ENCODE measurements around the gene TBX3. TPM values are rescaled to one million over a fixed set of nuclear protein-coding genes. Genes with fewer than 3 reads are reported as not detected.

Gene TBX3
- total RNA-seq, 1 experiment from 2014 or later: not detected

GRCh38 chr12:114687802-114688201 lies 3.8 kb upstream of the TBX3 start:
- no peaks in the 10 kb centered on the region for H3K27me3 ChIP-seq (ENCODE audit: low read length)
- no peak for DNase-seq
- no peaks in the 10 kb centered on the region for H3K79me2 ChIP-seq (ENCODE audit: low read length)
- H2AFZ ChIP-seq (ENCODE audit: low read length): no peak overlapping the region
- H3K9me3 ChIP-seq (ENCODE audit: low read length): no peaks in the 10 kb centered on the region
- H3K4me3 ChIP-seq (ENCODE audit: low read length): no peak overlapping the region
- H3K27ac ChIP-seq (ENCODE audit: low read length): no peak overlapping the region
- no peaks in the 10 kb centered on the region for H3K36me3 ChIP-seq (ENCODE audit: insufficient read depth, low read length)
- no peak overlapping the region for H3K9ac ChIP-seq (ENCODE audit: low read length)
- no peak overlapping the region for H3K4me2 ChIP-seq (ENCODE audit: low read depth, low read length, poor library complexity, severe bottlenecking)
- no peaks in the 10 kb centered on the region for H4K20me1 ChIP-seq (ENCODE audit: insufficient read depth, low read depth, low read length)
- no peaks in the 10 kb centered on the region for H3K9me2 ChIP-seq (replicated peaks; ENCODE audit: insufficient read depth, low read length)
- no peaks in the 10 kb centered on the region for H3K4me1 ChIP-seq (ENCODE audit: low read length)

DNA sequence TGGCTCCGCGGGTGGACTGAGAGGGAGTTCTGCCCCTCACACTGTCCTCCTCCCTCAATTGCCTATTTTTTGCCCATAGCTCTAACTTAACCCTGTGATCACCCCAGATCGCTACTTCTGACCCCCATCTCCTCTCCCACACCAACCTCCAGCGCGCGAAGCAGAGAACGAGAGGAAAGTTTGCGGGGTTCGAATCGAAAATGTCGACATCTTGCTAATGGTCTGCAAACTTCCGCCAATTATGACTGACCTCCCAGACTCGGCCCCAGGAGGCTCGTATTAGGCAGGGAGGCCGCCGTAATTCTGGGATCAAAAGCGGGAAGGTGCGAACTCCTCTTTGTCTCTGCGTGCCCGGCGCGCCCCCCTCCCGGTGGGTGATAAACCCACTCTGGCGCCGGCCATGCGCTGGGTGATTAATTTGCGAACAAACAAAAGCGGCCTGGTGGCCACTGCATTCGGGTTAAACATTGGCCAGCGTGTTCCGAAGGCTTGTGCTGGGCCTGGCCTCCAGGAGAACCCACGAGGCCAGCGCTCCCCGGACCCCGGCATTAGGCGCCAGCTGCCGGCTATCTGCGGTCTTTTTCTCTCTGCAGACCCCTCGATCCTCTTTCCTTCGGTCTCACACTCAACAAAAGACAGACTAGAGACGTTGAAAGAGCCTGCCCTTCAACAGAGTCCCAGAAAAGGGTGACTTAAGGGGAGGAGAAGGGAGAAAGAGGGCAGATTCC lies 3.0 kb upstream of the TBX3 start:
- no peaks in the 10 kb centered on the region for H3K9me2 ChIP-seq (replicated peaks; ENCODE audit: insufficient read depth, low read length)
- no peak overlapping the region for H3K9ac ChIP-seq (ENCODE audit: low read length)
- H3K4me2 ChIP-seq (ENCODE audit: low read depth, low read length, poor library complexity, severe bottlenecking): no peak overlapping the region
- H4K20me1 ChIP-seq (ENCODE audit: insufficient read depth, low read depth, low read length): no peaks in the 10 kb centered on the region
- H3K4me1 ChIP-seq (ENCODE audit: low read length): no peaks in the 10 kb centered on the region
- H3K27ac ChIP-seq (ENCODE audit: low read length): no peak overlapping the region
- H3K9me3 ChIP-seq (ENCODE audit: low read length): no peaks in the 10 kb centered on the region
- DNase-seq: no peak
- H3K27me3 ChIP-seq (ENCODE audit: low read length): no peaks in the 10 kb centered on the region
- H3K4me3 ChIP-seq (ENCODE audit: low read length): no peak overlapping the region
- H3K36me3 ChIP-seq (ENCODE audit: insufficient read depth, low read length): no peaks in the 10 kb centered on the region
- no peak overlapping the region for H2AFZ ChIP-seq (ENCODE audit: low read length)
- H3K79me2 ChIP-seq (ENCODE audit: low read length): no peaks in the 10 kb centered on the region

- H3K4me2 ChIP-seq (ENCODE audit: low read depth, low read length, poor library complexity, severe bottlenecking): no peak overlapping the region
- H3K79me2 ChIP-seq (ENCODE audit: low read length): no peaks in the 10 kb centered on the region
- no peaks in the 10 kb centered on the region for H4K20me1 ChIP-seq (ENCODE audit: insufficient read depth, low read depth, low read length)
- no peak overlapping the region for H2AFZ ChIP-seq (ENCODE audit: low read length)
- no peak for DNase-seq
- no peaks in the 10 kb centered on the region for H3K27me3 ChIP-seq (ENCODE audit: low read length)
- no peak overlapping the region for H3K4me3 ChIP-seq (ENCODE audit: low read length)
- H3K9me2 ChIP-seq (replicated peaks; ENCODE audit: insufficient read depth, low read length): no peaks in the 10 kb centered on the region
- H3K4me1 ChIP-seq (ENCODE audit: low read length): no peaks in the 10 kb centered on the region
- H3K36me3 ChIP-seq (ENCODE audit: insufficient read depth, low read length): no peaks in the 10 kb centered on the region
- no peak overlapping the region for H3K27ac ChIP-seq (ENCODE audit: low read length)
- no peaks in the 10 kb centered on the region for H3K9me3 ChIP-seq (ENCODE audit: low read length)
- no peak overlapping the region for H3K9ac ChIP-seq (ENCODE audit: low read length)
Measured at GRCh38 chr12:114686426-114686772, 2.4 kb upstream of the TBX3 start.

DNA sequence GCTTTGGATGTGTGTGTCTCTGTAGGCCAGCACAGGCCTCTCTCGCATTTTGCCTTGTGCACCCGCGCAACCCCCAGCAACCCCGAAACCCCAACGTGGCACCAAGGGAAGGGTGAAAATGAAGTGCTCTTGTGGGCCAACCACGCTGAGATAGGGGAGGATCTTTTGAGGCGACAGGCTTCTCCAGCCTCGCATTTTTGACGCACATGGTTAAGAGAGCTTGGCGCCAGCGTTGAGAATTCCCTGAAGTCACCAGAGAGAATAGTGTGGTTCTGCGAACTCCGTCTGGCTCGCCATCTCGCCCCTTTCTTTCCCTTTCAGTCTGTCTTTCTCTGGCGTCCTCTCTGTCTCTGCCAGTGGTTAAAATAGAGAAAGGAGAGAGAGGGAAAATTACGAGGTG lies 1.9 kb upstream of the TBX3 start:
- no peak overlapping the region for H2AFZ ChIP-seq (ENCODE audit: low read length)
- H3K9ac ChIP-seq (ENCODE audit: low read length): no peak overlapping the region
- H3K9me3 ChIP-seq (ENCODE audit: low read length): no peaks in the 10 kb centered on the region
- H4K20me1 ChIP-seq (ENCODE audit: insufficient read depth, low read depth, low read length): no peaks in the 10 kb centered on the region
- no peaks in the 10 kb centered on the region for H3K27me3 ChIP-seq (ENCODE audit: low read length)
- no peak for DNase-seq
- no peak overlapping the region for H3K4me2 ChIP-seq (ENCODE audit: low read depth, low read length, poor library complexity, severe bottlenecking)
- H3K4me1 ChIP-seq (ENCODE audit: low read length): no peaks in the 10 kb centered on the region
- no peak overlapping the region for H3K27ac ChIP-seq (ENCODE audit: low read length)
- H3K36me3 ChIP-seq (ENCODE audit: insufficient read depth, low read length): no peaks in the 10 kb centered on the region
- no peak overlapping the region for H3K4me3 ChIP-seq (ENCODE audit: low read length)
- no peaks in the 10 kb centered on the region for H3K79me2 ChIP-seq (ENCODE audit: low read length)
- no peaks in the 10 kb centered on the region for H3K9me2 ChIP-seq (replicated peaks; ENCODE audit: insufficient read depth, low read length)

GRCh38 chr12:114685320-114685781 lies 1.4 kb upstream of the TBX3 start:
- no peaks in the 10 kb centered on the region for H4K20me1 ChIP-seq (ENCODE audit: insufficient read depth, low read depth, low read length)
- no peak overlapping the region for H2AFZ ChIP-seq (ENCODE audit: low read length)
- H3K36me3 ChIP-seq (ENCODE audit: insufficient read depth, low read length): no peaks in the 10 kb centered on the region
- H3K79me2 ChIP-seq (ENCODE audit: low read length): no peaks in the 10 kb centered on the region
- H3K4me1 ChIP-seq (ENCODE audit: low read length): no peaks in the 10 kb centered on the region
- H3K27ac ChIP-seq (ENCODE audit: low read length): no peak overlapping the region
- H3K27me3 ChIP-seq (ENCODE audit: low read length): no peaks in the 10 kb centered on the region
- H3K9me2 ChIP-seq (replicated peaks; ENCODE audit: insufficient read depth, low read length): no peaks in the 10 kb centered on the region
- H3K4me2 ChIP-seq (ENCODE audit: low read depth, low read length, poor library complexity, severe bottlenecking): no peak overlapping the region
- DNase-seq: no peak
- H3K4me3 ChIP-seq (ENCODE audit: low read length): no peak overlapping the region
- no peak overlapping the region for H3K9ac ChIP-seq (ENCODE audit: low read length)
- no peaks in the 10 kb centered on the region for H3K9me3 ChIP-seq (ENCODE audit: low read length)

DNA sequence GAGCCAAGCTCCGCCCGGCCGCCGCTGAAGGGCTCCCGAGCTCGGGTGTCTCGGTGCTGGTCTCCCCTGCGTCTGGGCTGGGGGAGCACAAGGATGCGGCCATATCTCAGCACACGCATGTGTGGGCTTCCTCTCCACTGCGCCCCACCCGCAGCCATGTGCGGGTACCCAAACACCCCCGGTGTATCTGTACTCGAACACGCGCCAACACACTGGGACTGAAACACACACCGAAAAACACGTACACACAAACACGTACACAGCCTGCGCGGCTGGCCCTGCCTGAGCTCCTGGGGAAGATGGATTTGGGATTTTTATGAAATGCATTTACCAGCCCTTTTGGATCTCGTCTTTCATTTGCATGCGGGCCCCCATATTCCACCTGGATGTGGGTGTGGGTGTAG lies 897 bp upstream of the TBX3 start:
- Histone ChIP-seq H3K36me3 (ENCODE audit: insufficient read depth, low read length) (no peaks in the 10 kb centered on the region), H3K4me3 (ENCODE audit: low read length) (no peak overlapping the region), H3K27me3 (ENCODE audit: low read length) (no peaks in the 10 kb centered on the region), H3K4me2 (ENCODE audit: low read depth, low read length, poor library complexity, severe bottlenecking) (no peak overlapping the region), H3K79me2 (ENCODE audit: low read length) (no peaks in the 10 kb centered on the region), H3K9ac (ENCODE audit: low read length) (no peak overlapping the region), H2AFZ (ENCODE audit: low read length) (no peak overlapping the region), H3K9me3 (ENCODE audit: low read length) (no peaks in the 10 kb centered on the region), H3K9me2 (replicated peaks; ENCODE audit: insufficient read depth, low read length) (no peaks in the 10 kb centered on the region), H3K27ac (ENCODE audit: low read length) (no peak overlapping the region), H3K4me1 (ENCODE audit: low read length) (no peaks in the 10 kb centered on the region), H4K20me1 (ENCODE audit: insufficient read depth, low read depth, low read length) (no peaks in the 10 kb centered on the region)
- DNase-seq: no peak

DNA sequence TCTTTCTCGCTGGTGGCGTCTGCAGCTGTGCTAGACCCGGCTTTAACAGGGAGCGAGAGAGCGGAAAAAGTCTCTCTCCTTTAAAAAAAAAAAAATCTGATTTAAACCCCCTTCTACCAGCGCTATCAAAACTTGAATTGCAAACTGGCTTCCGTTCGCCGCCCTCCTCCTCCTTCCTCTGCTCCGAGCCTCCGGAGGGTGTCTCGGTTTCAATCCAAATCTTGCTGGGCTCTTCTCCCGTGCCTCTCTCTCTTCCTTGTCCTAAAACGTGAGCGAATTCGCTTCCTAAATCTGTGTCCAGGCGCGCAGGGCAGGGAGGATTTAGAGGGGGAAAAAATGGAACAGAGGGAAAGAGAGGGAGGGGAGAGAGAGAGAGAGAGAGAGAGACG lies 272 bp downstream of the TBX3 start:
- H3K36me3 ChIP-seq (ENCODE audit: insufficient read depth, low read length): no peaks in the 10 kb centered on the region
- H3K79me2 ChIP-seq (ENCODE audit: low read length): no peaks in the 10 kb centered on the region
- no peak for DNase-seq
- no peak overlapping the region for H3K4me2 ChIP-seq (ENCODE audit: low read depth, low read length, poor library complexity, severe bottlenecking)
- no peaks in the 10 kb centered on the region for H4K20me1 ChIP-seq (ENCODE audit: insufficient read depth, low read depth, low read length)
- H3K9me3 ChIP-seq (ENCODE audit: low read length): no peaks in the 10 kb centered on the region
- no peaks in the 10 kb centered on the region for H3K9me2 ChIP-seq (replicated peaks; ENCODE audit: insufficient read depth, low read length)
- no peaks in the 10 kb centered on the region for H3K27me3 ChIP-seq (ENCODE audit: low read length)
- H3K27ac ChIP-seq (ENCODE audit: low read length): no peak overlapping the region
- no peak overlapping the region for H3K9ac ChIP-seq (ENCODE audit: low read length)
- no peaks in the 10 kb centered on the region for H3K4me1 ChIP-seq (ENCODE audit: low read length)
- no peak overlapping the region for H3K4me3 ChIP-seq (ENCODE audit: low read length)
- no peak overlapping the region for H2AFZ ChIP-seq (ENCODE audit: low read length)

DNA sequence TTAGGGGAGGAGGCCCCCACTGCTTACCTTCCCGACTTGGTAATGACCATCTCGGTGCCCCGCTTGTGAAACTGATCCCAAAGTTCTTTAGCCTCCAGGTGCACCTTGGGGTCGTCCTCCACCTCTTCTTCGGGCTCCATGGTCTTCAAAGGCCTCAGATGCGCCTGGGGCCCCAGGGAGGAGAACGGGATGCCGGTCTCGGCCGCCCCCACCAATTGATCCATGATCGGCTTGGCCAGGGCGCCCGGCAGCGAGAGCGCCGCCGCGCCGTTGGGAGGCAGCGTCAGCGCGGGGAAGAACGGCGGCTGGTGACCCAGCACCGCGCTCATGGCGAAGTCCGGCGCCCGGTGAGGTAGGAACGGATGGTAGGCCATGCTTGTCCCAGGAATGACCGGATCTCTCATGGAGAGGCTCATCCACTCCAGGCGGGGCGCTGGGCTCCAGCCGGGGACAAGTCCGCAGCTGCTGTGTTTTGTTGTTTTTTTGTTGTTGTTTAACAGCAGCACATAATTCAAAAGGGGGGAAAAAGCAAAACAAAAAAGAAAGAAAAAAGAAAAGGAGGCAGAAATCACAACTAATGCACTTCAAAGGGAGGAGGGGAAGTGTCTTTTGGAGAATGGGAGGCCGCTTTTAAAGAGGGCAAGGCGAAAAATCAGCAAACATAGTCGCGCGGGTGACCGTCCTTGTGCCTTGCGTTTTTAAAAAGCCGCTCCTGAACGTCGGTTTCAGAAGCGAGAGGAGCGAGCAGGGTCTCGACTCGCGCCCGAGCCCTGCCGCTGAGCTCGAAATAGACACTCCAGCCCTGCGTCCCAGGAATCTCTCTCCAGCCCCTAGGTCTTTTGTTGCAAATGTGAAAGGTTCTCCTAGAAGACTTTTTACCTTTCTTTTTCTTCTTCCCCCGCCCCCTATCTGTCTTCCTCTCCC lies 928 bp downstream of the TBX3 start:
- DNase-seq: no peak
- Histone ChIP-seq H3K27me3 (ENCODE audit: low read length) (no peaks in the 10 kb centered on the region), H3K9ac (ENCODE audit: low read length) (no peak overlapping the region), H3K4me1 (ENCODE audit: low read length) (no peaks in the 10 kb centered on the region), H2AFZ (ENCODE audit: low read length) (no peak overlapping the region), H3K4me2 (ENCODE audit: low read depth, low read length, poor library complexity, severe bottlenecking) (no peak overlapping the region), H4K20me1 (ENCODE audit: insufficient read depth, low read depth, low read length) (no peaks in the 10 kb centered on the region), H3K79me2 (ENCODE audit: low read length) (no peaks in the 10 kb centered on the region), H3K9me2 (replicated peaks; ENCODE audit: insufficient read depth, low read length) (no peaks in the 10 kb centered on the region), H3K36me3 (ENCODE audit: insufficient read depth, low read length) (no peaks in the 10 kb centered on the region), H3K4me3 (ENCODE audit: low read length) (no peak overlapping the region), H3K9me3 (ENCODE audit: low read length) (no peaks in the 10 kb centered on the region), H3K27ac (ENCODE audit: low read length) (no peak overlapping the region)
